ENCODE data around the gene PAIP1.

- no peak for TF ChIP-seq POLR2A (IDR thresholded peaks at IDR 0.05)
- no peak for TF ChIP-seq POLR2AphosphoS5 (IDR thresholded peaks at IDR 0.05; ENCODE audit: insufficient read depth in 1 of 2, low read depth in 1 of 2)
Observed at GRCh38 chr5:43554497-43554896, 2.4 kb downstream of the PAIP1 start.
